ENCODE data around the gene INPP5A. TPM values are rescaled to one million over a fixed set of nuclear protein-coding genes. Genes with fewer than 3 reads are reported as not detected.

INPP5A gene
- total and polyA plus RNA-seq, 2 of the 13 experiments (the other 11 are each of a cell fraction or from before 2014, with no cell fraction given): 17.5 to 37.9 TPM

GRCh38 chr10:132783165-132783939 lies 245.8 kb downstream of the INPP5A start:
- no TSS peak for BruUV-seq (replicated peaks)
- Histone ChIP-seq H3K79me2 (ENCODE audit: insufficient read depth, low read length) (no peaks in the 10 kb centered on the region), H3K4me2 (ENCODE audit: low read depth, low read length) (no peak overlapping the region), H3K4me1 (ENCODE audit: insufficient read depth, low read length) (no peaks in the 10 kb centered on the region), H3K4me3 (replicated peaks in 1 of 3; ENCODE audit: insufficient read depth in 1 of 3, low read depth in 2 of 3, low read length in 3 of 3) (no peak overlapping the region), H3K27me3 (ENCODE audit: control insufficient read depth in 1 of 2, insufficient read depth in 2 of 2, low read length in 2 of 2) (peaks cover 3 to 14% of the 10 kb centered on the region in 2 experiments; a peak in 2 of 5 replicates), H2AFZ (ENCODE audit: low read length) (no peak overlapping the region), H3K36me3 (replicated peaks in 1 of 2; ENCODE audit: control insufficient read depth in 1 of 2, insufficient read depth in 2 of 2, low read length in 2 of 2) (peaks cover 0 to 2% of the 10 kb centered on the region in 2 experiments; a peak in 2 of 5 replicates), H4K20me1 (ENCODE audit: insufficient read depth, low read length) (no peaks in the 10 kb centered on the region), H3K9me3 (ENCODE audit: low read length) (no peaks in the 10 kb centered on the region), H3K27ac (ENCODE audit: extremely low read length, insufficient read depth, low read length) (no peak overlapping the region), H3K9ac (ENCODE audit: insufficient read depth, low read depth, low read length) (no peak overlapping the region)
- ChIA-PET POLR2A (no interaction called here), CTCF (ENCODE audit: low intra/inter-chr PET ratio, low total read pairs) (no interaction called here)
- intact Hi-C loops (cut with micrococcal nuclease; ENCODE audit: unreplicated experiment) (no loop called here), in situ Hi-C loops (cut with HindIII; ENCODE audit: extremely low pct_ligation_motif_present, low pct_unique_long_range_greater_than_20kb) (no loop called here)
- FAIRE-seq (no peak), ATAC-seq (no peak), DNase-seq (ENCODE audit: low spot score) (no peak)
- no peak for TF ChIP-seq NR1H2 (CRISPR knock-in tag; IDR thresholded peaks at IDR 0.05; ENCODE audit: borderline replicate concordance, low read depth)
- no peak for TF ChIP-seq HINFP (CRISPR knock-in tag; IDR thresholded peaks at IDR 0.05; ENCODE audit: low read depth)
- no peak for TF ChIP-seq TP53 (CRISPR knock-in tag; conservative IDR thresholded peaks at IDR 0.05)
- no peak for TF ChIP-seq NFIB (CRISPR knock-in tag; IDR thresholded peaks at IDR 0.05; ENCODE audit: borderline replicate concordance)
- TF ChIP-seq ZNF430 (CRISPR knock-in tag; IDR thresholded peaks at IDR 0.05): no peak
- TF ChIP-seq ZNF615 (CRISPR knock-in tag; IDR thresholded peaks at IDR 0.05; ENCODE audit: borderline replicate concordance): no peak
- no peak for TF ChIP-seq MAFF (IDR thresholded peaks at IDR 0.05; ENCODE audit: low read depth, low read length)
- no peak for TF ChIP-seq ZNF343 (CRISPR knock-in tag; IDR thresholded peaks at IDR 0.05)
- TF ChIP-seq RARA (CRISPR knock-in tag; IDR thresholded peaks at IDR 0.05): no peak
- TF ChIP-seq ZNF44 (CRISPR knock-in tag; IDR thresholded peaks at IDR 0.05): no peak
- TF ChIP-seq ZNF766 (CRISPR knock-in tag; IDR thresholded peaks at IDR 0.05; ENCODE audit: borderline replicate concordance): no peak
- no peak for TF ChIP-seq ZNF280D (CRISPR knock-in tag; IDR thresholded peaks at IDR 0.05)
- TF ChIP-seq CREM (IDR thresholded peaks at IDR 0.05): no peak
- no peak for TF ChIP-seq CREM (CRISPR knock-in tag; IDR thresholded peaks at IDR 0.05)
- TF ChIP-seq TFDP2 (CRISPR knock-in tag; IDR thresholded peaks at IDR 0.05): no peak
- TF ChIP-seq MBNL3 (CRISPR knock-in tag; conservative IDR thresholded peaks at IDR 0.05): no peak
- TF ChIP-seq PPARG (CRISPR knock-in tag; conservative IDR thresholded peaks at IDR 0.05): no peak
- 90% methylated on average over 28 of the region's 30 CpGs for WGBS (ENCODE audit: low lambda C conversion rate)

Data from HepG2 (cell line).